Measurements from ENCODE around the gene NOPCHAP1.
"Not testable (repeated sequence)": the region's sequence is repeated elsewhere in the genome, so short reads cannot be mapped to it uniquely, and the experiment has no call there.

Gene NOPCHAP1, protein sequence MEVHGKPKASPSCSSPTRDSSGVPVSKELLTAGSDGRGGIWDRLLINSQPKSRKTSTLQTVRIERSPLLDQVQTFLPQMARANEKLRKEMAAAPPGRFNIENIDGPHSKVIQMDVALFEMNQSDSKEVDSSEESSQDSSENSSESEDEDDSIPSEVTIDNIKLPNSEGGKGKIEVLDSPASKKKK
- 9.1 to 39.9 (median 36.3) reads per million in 9 experiments for total RNA-seq

- ATAC-seq (replicated peaks): peak; percentile 94
- peaks cover 14% of the 10 kb centered on the region for H3K36me3 Mint-ChIP-seq (ENCODE audit: insufficient read depth)
- H3K27me3 Mint-ChIP-seq: peaks cover 0 to 23% of the 10 kb centered on the region in 2 donors
- H3K9me3 Mint-ChIP-seq: no peaks in the 10 kb centered on the region
- H3K27ac Mint-ChIP-seq: peak within 1 kb of the TSS; percentile 12 to 62
- H3K4me1 Mint-ChIP-seq (ENCODE audit: low read depth in 2 of 2): peaks cover 21 to 31% of the 10 kb centered on the region in 2 donors
- H3K4me3 Mint-ChIP-seq: peak within 1 kb of the TSS; percentile 83 to 90
- DNase-seq: peak; percentile 72 to 85 (median 75)
These were observed at the start of gene NOPCHAP1 for GRCh38 chr12:104986022-104986941. TSS of gene NOPCHAP1 (plus strand) at chr12:104986316. CDS start at chr12:104986353, 37 bp downstream.

DNA sequence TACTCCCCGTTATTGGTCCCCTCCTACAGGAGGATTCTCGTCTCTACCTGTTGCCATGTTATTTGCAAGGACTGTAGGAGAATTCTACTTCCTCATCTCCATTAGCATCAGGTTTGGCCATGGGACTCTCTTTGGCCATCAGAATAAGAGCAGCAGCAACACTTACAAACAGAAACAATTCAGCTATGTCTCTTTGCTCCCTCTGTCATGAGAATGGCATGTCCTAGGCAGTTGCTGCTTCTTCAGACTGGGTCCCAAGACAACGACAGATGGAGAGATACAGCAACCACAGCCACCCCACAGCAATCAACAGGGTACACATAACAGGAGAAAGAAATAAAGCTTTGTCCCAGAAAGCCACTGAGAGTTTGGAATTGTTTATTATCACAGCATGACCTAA lies 47.7 kb upstream of the NOPCHAP1 start:
- no peak overlapping the region for H3K27ac Mint-ChIP-seq
- ATAC-seq (replicated peaks) (no peak), DNase-seq (no peak)
- no peak overlapping the region for H3K4me3 Mint-ChIP-seq
- H3K4me1 Mint-ChIP-seq (ENCODE audit: low read depth in 2 of 2): no peaks in the 10 kb centered on the region
- H3K27me3 Mint-ChIP-seq: no peaks in the 10 kb centered on the region
- H3K36me3 Mint-ChIP-seq (ENCODE audit: insufficient read depth): no peaks in the 10 kb centered on the region
- no peaks in the 10 kb centered on the region for H3K9me3 Mint-ChIP-seq

- Mint-ChIP-seq H3K27me3 (no peaks in the 10 kb centered on the region), H3K36me3 (ENCODE audit: insufficient read depth) (no peaks in the 10 kb centered on the region), H3K27ac (no peak overlapping the region), H3K9me3 (no peaks in the 10 kb centered on the region), H3K4me1 (ENCODE audit: low read depth in 2 of 2) (no peaks in the 10 kb centered on the region), H3K4me3 (no peak overlapping the region)
- ATAC-seq (replicated peaks) (no peak), DNase-seq (no peak)
These were observed 47.0 kb upstream of the NOPCHAP1 start for GRCh38 chr12:104939089-104939488.

DNA sequence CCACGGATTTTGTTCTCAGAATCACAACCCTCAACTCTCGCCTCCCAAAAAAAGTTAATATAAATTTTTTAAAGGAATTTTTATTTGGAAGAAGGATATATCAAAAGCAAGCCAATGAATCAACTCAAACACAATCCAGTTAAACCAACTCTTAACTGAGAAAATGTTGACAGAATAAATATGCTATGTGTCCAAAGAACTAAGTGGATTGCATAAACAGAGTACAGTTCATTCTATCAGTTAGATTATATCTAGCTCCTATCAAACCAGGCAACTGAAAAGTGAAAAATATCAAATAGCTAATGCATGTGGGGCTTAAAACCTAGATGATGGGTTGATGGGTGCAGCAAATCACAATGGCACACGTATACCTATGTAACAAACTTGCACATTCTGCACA lies 44.7 kb upstream of the NOPCHAP1 start:
- Mint-ChIP-seq H3K4me3 (no peak overlapping the region), H3K4me1 (ENCODE audit: low read depth in 2 of 2) (no peaks in the 10 kb centered on the region), H3K27me3 (no peaks in the 10 kb centered on the region), H3K27ac (no peak overlapping the region), H3K9me3 (no peaks in the 10 kb centered on the region), H3K36me3 (ENCODE audit: insufficient read depth) (no peaks in the 10 kb centered on the region)
- ATAC-seq (replicated peaks) (no peak), DNase-seq (no peak)

- ATAC-seq (replicated peaks) (no peak), DNase-seq (no peak)
- Mint-ChIP-seq H3K4me1 (ENCODE audit: low read depth in 2 of 2) (no peaks in the 10 kb centered on the region), H3K27ac (no peak overlapping the region), H3K27me3 (no peaks in the 10 kb centered on the region), H3K36me3 (ENCODE audit: insufficient read depth) (no peaks in the 10 kb centered on the region), H3K9me3 (no peaks in the 10 kb centered on the region), H3K4me3 (no peak overlapping the region)
These were observed 44.0 kb upstream of the NOPCHAP1 start for GRCh38 chr12:104942075-104942474.

- not testable (repeated sequence) for H3K9me3 Mint-ChIP-seq; ATAC-seq (replicated peaks); H3K4me1 Mint-ChIP-seq (ENCODE audit: low read depth in 2 of 2); H3K27me3 Mint-ChIP-seq; DNase-seq; H3K4me3 Mint-ChIP-seq; H3K27ac Mint-ChIP-seq; H3K36me3 Mint-ChIP-seq (ENCODE audit: insufficient read depth)
These were observed 42.7 kb upstream of the NOPCHAP1 start for GRCh38 chr12:104943401-104943800.

DNA sequence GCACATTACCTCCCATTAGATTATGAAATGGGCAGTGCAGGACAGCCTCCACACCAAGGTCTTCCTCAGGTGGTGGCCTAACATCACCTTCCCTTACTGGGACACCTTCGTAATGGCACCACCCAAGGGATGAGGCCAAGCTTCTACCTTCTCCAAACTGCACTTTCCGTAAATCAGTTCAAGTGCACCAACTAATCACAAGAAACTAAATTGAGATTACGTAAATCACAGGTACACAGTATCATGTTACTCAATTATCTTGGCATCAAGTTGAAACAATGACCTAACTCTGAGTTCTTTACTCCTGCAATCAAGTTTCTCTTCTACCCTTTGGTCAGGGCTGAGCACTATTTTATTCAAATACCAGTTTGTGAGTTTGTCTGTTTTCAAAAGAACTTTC lies 41.9 kb upstream of the NOPCHAP1 start:
- ATAC-seq (replicated peaks) (no peak), DNase-seq (no peak)
- Mint-ChIP-seq H3K9me3 (no peaks in the 10 kb centered on the region), H3K27me3 (no peaks in the 10 kb centered on the region), H3K4me3 (no peak overlapping the region), H3K27ac (no peak overlapping the region), H3K36me3 (ENCODE audit: insufficient read depth) (no peaks in the 10 kb centered on the region), H3K4me1 (ENCODE audit: low read depth in 2 of 2) (no peaks in the 10 kb centered on the region)

DNA sequence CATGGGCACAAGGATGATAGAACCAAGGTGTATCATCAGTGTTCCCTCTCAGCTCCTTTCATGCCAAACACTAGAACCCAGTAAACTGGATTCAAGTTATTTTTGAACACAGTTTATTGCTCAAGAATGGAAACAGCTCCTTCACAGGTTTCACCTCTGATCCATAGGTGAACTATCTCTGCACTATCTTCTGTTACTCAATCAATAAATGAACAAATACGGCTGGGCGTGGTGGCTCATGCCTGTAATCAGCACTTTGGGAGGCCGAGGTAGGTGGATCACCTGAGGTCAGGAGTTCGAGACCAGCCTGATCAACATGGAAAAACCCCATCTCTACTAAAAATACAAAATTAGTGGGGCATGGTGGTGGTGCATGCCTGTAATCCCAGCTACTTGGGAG lies 37.4 kb upstream of the NOPCHAP1 start:
- H3K4me1 Mint-ChIP-seq (ENCODE audit: low read depth in 2 of 2); ATAC-seq (replicated peaks); H3K4me3 Mint-ChIP-seq; H3K27ac Mint-ChIP-seq; DNase-seq; H3K36me3 Mint-ChIP-seq (ENCODE audit: insufficient read depth); H3K9me3 Mint-ChIP-seq; H3K27me3 Mint-ChIP-seq: not testable (repeated sequence)

- no peaks in the 10 kb centered on the region for H3K4me1 Mint-ChIP-seq (ENCODE audit: low read depth in 2 of 2)
- no peaks in the 10 kb centered on the region for H3K36me3 Mint-ChIP-seq (ENCODE audit: insufficient read depth)
- DNase-seq: no peak
- ATAC-seq (replicated peaks): no peak
- H3K4me3 Mint-ChIP-seq: no peak overlapping the region
- no peaks in the 10 kb centered on the region for H3K27me3 Mint-ChIP-seq
- H3K9me3 Mint-ChIP-seq: no peaks in the 10 kb centered on the region
- H3K27ac Mint-ChIP-seq: no peak overlapping the region
These were observed 34.2 kb upstream of the NOPCHAP1 start for GRCh38 chr12:104951759-104952509.

DNA sequence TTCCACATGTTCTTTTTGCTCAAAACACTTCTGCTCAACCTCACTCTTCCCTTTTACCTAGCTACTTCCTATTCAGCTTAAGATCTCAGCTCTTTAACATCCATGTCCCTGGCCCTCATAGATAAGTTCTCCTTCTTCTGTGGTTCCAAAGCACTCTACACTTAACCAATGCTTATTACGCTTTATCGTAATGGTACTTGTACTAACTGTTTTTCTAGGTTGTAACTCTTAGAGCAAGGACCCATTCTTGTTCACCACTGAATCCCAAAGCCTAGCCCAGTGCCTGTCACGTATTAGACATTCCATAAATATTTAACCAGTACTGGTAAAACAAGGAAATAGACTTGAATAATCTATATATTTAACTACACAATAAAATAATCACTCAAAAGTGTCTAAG lies 33.3 kb upstream of the NOPCHAP1 start:
- Mint-ChIP-seq H3K9me3 (no peaks in the 10 kb centered on the region), H3K4me1 (ENCODE audit: low read depth in 2 of 2) (peaks cover 5 to 6% of the 10 kb centered on the region in 2 donors)
- DNase-seq: no peak

GRCh38 chr12:104953323-104953722 lies 32.8 kb upstream of the NOPCHAP1 start:
- DNase-seq: no peak
- Mint-ChIP-seq H3K27me3 (no peaks in the 10 kb centered on the region), H3K36me3 (ENCODE audit: insufficient read depth) (peaks cover 5% of the 10 kb centered on the region), H3K9me3 (no peaks in the 10 kb centered on the region), H3K27ac (no peak overlapping the region), H3K4me1 (ENCODE audit: low read depth in 2 of 2) (peaks cover 5 to 6% of the 10 kb centered on the region in 2 donors), H3K4me3 (no peak overlapping the region)
- no peak for ATAC-seq (replicated peaks)

More for the DNA sequence above, 33.3 kb upstream of the NOPCHAP1 start:
- Mint-ChIP-seq H3K27ac (no peak overlapping the region), H3K4me3 (no peak overlapping the region), H3K27me3 (no peaks in the 10 kb centered on the region), H3K36me3 (ENCODE audit: insufficient read depth) (peaks cover 5% of the 10 kb centered on the region)
- ATAC-seq (replicated peaks): no peak

DNA sequence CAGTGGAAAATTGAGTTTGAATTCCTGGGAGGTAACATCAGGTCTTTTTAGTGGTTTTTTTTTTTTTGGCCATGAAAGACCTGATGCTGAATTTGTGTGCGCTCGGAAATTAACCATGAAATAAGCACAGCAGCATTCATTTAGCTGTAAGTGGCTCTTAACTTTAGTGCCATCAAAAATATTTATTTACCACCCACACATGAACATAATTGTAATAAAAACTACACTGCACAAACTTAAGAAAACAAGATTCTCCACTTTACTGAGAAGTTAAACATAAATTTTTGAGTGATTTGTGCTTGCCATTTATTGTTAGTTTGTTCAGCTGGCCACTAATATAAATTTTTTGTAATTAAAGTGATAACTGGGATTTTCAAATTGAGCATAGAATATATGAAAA lies 30.4 kb upstream of the NOPCHAP1 start:
- no peak overlapping the region for H3K4me3 Mint-ChIP-seq
- no peaks in the 10 kb centered on the region for H3K27me3 Mint-ChIP-seq
- no peak overlapping the region for H3K27ac Mint-ChIP-seq
- peaks cover 14 to 15% of the 10 kb centered on the region in 2 donors for H3K4me1 Mint-ChIP-seq (ENCODE audit: low read depth in 2 of 2)
- DNase-seq (no peak), ATAC-seq (replicated peaks) (no peak)
- no peaks in the 10 kb centered on the region for H3K9me3 Mint-ChIP-seq
- peaks cover 10% of the 10 kb centered on the region for H3K36me3 Mint-ChIP-seq (ENCODE audit: insufficient read depth)

DNA sequence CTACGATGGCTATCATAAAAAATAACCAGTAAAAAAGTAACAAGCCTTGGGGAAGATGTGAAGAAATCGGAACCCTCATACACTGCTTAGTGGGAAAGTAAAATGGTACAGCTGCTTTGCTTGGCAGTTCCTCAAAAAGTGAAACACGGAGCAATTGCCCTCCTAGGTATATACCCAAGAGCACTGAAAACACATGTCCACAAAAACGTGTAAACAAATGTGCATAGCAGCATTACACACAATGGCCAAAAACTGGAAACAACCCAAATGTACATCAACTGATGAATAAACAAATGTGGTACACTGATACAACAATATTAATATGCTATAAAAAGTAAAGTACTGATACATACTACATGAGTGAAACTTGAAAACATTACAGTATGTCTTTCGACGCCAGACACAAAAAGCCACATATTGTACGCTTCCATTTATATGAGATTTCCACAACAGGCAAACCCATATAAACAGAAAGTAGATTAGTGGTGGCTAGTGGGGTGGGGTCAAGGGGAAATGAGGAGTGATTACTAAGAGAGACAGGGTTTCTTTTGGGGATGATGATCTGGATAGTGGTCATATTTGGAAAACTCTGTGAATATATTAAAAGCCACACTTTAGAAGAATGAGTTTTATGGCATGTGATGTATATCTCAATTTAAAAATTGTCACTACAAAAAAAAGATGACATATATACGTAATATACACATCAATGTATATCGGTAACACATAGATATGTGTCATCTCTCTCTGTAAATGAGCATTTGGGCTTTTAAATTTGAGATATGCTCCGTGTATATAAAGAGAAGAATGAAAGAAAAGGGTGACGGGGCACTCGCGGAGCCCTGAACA lies 29.0 kb upstream of the NOPCHAP1 start:
- Mint-ChIP-seq H3K36me3 (ENCODE audit: insufficient read depth) (peaks cover 10% of the 10 kb centered on the region), H3K4me1 (ENCODE audit: low read depth in 2 of 2) (peaks cover 14 to 15% of the 10 kb centered on the region in 2 donors), H3K4me3 (peak overlapping the region; percentile 91 to 95), H3K9me3 (no peaks in the 10 kb centered on the region), H3K27me3 (peaks cover 1 to 3% of the 10 kb centered on the region in 2 donors), H3K27ac (peak overlapping the region; percentile 90 to 95)
- DNase-seq (no peak), ATAC-seq (replicated peaks) (no peak)
